ENCODE measurements around the gene COA4.

DNA sequence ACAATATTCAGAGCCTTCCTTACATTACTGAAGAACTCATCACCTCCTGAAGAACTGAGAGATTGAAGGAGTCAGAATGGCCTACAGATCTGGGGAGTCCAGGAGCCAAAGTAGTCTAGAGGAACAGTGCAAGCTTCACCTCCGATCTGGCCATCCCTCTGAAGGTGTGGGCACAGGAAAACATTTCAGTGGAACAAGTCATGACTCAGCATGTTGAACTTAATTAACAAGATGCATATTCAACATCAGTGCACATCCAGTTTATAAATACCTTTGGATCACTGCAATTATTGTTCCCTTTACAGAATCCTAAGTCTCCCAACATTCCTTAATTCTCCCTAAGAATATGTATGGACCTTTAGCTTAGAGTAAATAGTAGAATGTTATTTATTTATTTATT, 25.7 kb upstream of the COA4 start:
- no peak for TF ChIP-seq CTCF (IDR thresholded peaks at IDR 0.05)
- TF ChIP-seq POLR2AphosphoS5 (IDR thresholded peaks at IDR 0.05; ENCODE audit: low read depth, low read length) = no peak
- TF ChIP-seq, protein P1, sequence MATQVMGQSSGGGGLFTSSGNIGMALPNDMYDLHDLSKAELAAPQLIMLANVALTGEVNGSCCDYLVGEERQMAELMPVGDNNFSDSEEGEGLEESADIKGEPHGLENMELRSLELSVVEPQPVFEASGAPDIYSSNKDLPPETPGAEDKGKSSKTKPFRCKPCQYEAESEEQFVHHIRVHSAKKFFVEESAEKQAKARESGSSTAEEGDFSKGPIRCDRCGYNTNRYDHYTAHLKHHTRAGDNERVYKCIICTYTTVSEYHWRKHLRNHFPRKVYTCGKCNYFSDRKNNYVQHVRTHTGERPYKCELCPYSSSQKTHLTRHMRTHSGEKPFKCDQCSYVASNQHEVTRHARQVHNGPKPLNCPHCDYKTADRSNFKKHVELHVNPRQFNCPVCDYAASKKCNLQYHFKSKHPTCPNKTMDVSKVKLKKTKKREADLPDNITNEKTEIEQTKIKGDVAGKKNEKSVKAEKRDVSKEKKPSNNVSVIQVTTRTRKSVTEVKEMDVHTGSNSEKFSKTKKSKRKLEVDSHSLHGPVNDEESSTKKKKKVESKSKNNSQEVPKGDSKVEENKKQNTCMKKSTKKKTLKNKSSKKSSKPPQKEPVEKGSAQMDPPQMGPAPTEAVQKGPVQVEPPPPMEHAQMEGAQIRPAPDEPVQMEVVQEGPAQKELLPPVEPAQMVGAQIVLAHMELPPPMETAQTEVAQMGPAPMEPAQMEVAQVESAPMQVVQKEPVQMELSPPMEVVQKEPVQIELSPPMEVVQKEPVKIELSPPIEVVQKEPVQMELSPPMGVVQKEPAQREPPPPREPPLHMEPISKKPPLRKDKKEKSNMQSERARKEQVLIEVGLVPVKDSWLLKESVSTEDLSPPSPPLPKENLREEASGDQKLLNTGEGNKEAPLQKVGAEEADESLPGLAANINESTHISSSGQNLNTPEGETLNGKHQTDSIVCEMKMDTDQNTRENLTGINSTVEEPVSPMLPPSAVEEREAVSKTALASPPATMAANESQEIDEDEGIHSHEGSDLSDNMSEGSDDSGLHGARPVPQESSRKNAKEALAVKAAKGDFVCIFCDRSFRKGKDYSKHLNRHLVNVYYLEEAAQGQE (IDR thresholded peaks at IDR 0.05; ENCODE audit: insufficient read depth in 1 of 2, low read depth in 2 of 2, low read length in 1 of 2) = no peak
- no peak for TF ChIP-seq SIN3A (IDR thresholded peaks at IDR 0.05; ENCODE audit: borderline replicate concordance, insufficient read depth, low read depth, low read length)
